Glutamatergic neuron (in vitro differentiated cells): Measurements from ENCODE around the gene SIRT5. TPM values are rescaled to one million over a fixed set of nuclear protein-coding genes. Genes with fewer than 3 reads are reported as not detected.

Source experiments
- DNase-seq: peaks from one replicate; pipeline ENCODE4 v3.0.0; 2022
- H3K27ac Mint-ChIP-seq: one replicate; pipeline ENCODE4 v1.8.0; 2020; ENCODE audit warnings: mild to moderate bottlenecking, mixed read lengths, inconsistent platforms; ENCODE audit not compliant: unreplicated experiment
- H3K27me3 Mint-ChIP-seq: one replicate; pipeline ENCODE4 v1.8.0; 2020; ENCODE audit warnings: mild to moderate bottlenecking, moderate library complexity, mixed read lengths, inconsistent platforms; ENCODE audit not compliant: unreplicated experiment
- H3K36me3 Mint-ChIP-seq: one replicate; pipeline ENCODE4 v1.8.0; 2020; ENCODE audit warnings: mild to moderate bottlenecking, mixed read lengths, inconsistent platforms; ENCODE audit not compliant: unreplicated experiment
- H3K4me1 Mint-ChIP-seq: one replicate; pipeline ENCODE4 v1.8.0; 2020; ENCODE audit warnings: mild to moderate bottlenecking, low read depth, mixed read lengths, inconsistent platforms; ENCODE audit not compliant: unreplicated experiment
- H3K4me3 Mint-ChIP-seq: one replicate; pipeline ENCODE4 v1.8.0; 2020; ENCODE audit warnings: mild to moderate bottlenecking, mixed read lengths, inconsistent platforms; ENCODE audit not compliant: unreplicated experiment
- H3K9me3 Mint-ChIP-seq: one replicate; pipeline ENCODE4 v1.8.0; 2020; ENCODE audit warnings: mild to moderate bottlenecking, moderate library complexity, mixed read lengths, inconsistent platforms; ENCODE audit not compliant: unreplicated experiment
- CTCF ChIP-seq: fragments of 200-600 bp; sonication (generic); IDR thresholded peaks from one replicate; pipeline ENCODE4 v1.5.0; 2021; ENCODE audit not compliant: partially characterized antibody, unreplicated experiment
- total RNA-seq: library from RNA; stranded (reverse); fragmentation: NEBNext Ultra II Directional; extraction: Animal tissue kit (Norgen Biotek cat#: 25700); gene quantifications from one replicate; pipeline ENCODE4 v1.2.1, GENCODE V29; 2021; ENCODE audit not compliant: unreplicated experiment

SIRT5 gene
- total RNA-seq, 1 donor from 2014 or later = 4.9 TPM

GRCh38 chr6:13550656-13551055, 23.7 kb upstream of the SIRT5 start:
- Mint-ChIP-seq H3K36me3 (no peaks in the 10 kb centered on the region), H3K4me3 (no peak overlapping the region)

GRCh38 chr6:13553646-13554045, 20.8 kb upstream of the SIRT5 start:
- no peaks in the 10 kb centered on the region for H3K27me3 Mint-ChIP-seq
- TF ChIP-seq CTCF = no peak
- H3K36me3 Mint-ChIP-seq = no peaks in the 10 kb centered on the region
- no peak overlapping the region for H3K4me3 Mint-ChIP-seq
- no peaks in the 10 kb centered on the region for H3K9me3 Mint-ChIP-seq
- DNase-seq = no peak
- no peaks in the 10 kb centered on the region for H3K4me1 Mint-ChIP-seq
- no peak overlapping the region for H3K27ac Mint-ChIP-seq

More at GRCh38 chr6:13550656-13551055, 23.7 kb upstream of the SIRT5 start:
- Mint-ChIP-seq H3K27ac (no peak overlapping the region), H3K4me1 (no peaks in the 10 kb centered on the region), H3K9me3 (no peaks in the 10 kb centered on the region), H3K27me3 (no peaks in the 10 kb centered on the region)
- DNase-seq = no peak
- no peak for TF ChIP-seq CTCF

DNA sequence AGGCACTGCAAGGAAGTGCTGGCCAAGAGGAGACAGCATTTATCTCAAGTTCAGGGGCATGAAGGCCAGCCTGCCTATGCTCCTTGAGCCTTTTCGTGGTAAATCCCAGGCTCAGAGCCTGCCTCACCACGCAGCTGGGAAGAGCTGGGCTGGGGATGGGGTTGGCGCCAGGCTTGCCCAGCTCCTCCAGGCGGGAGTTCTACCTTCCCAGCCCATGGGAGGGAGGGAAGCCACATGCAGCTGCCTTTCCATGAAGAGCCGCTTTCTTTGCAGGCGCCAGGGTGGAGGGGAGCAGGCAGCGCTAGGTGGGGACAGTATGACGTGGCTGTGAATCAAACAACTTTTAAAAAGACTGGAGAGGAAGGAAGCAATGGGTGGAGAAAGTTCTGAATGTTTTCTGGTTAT, 19.5 kb upstream of the SIRT5 start:
- DNase-seq = peak; percentile 27
- no peaks in the 10 kb centered on the region for H3K27me3 Mint-ChIP-seq

DNA sequence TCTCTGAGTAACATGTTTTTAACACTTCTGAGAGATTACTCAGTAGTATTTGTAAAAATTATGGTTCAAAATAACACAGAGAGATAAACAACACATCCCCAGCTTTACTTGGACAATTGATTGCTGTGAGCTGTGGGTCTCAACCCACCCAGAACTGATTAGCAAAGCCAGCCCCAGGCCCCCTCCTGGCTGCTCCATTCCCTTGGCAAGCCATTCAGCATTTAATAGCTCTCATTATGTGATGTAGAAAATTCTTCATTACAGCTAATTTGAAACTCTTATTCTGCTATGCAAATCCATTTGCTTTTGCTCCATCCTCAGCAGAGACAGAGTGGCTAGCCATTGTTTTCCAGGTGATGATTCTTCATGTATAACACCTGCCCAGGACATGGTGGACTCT, 16.6 kb upstream of the SIRT5 start:
- Mint-ChIP-seq H3K4me1 (no peaks in the 10 kb centered on the region), H3K27me3 (no peaks in the 10 kb centered on the region), H3K4me3 (no peak overlapping the region), H3K27ac (no peak overlapping the region), H3K36me3 (no peaks in the 10 kb centered on the region), H3K9me3 (no peaks in the 10 kb centered on the region)
- DNase-seq = no peak
- no peak for TF ChIP-seq CTCF

More for the DNA sequence above, 19.5 kb upstream of the SIRT5 start:
- Mint-ChIP-seq H3K36me3 (no peaks in the 10 kb centered on the region), H3K4me3 (no peak overlapping the region), H3K4me1 (no peaks in the 10 kb centered on the region), H3K27ac (no peak overlapping the region), H3K9me3 (no peaks in the 10 kb centered on the region)
- no peak for TF ChIP-seq CTCF

GRCh38 chr6:13558718-13559117, 15.7 kb upstream of the SIRT5 start:
- no peak for TF ChIP-seq CTCF
- no peaks in the 10 kb centered on the region for H3K27me3 Mint-ChIP-seq
- H3K36me3 Mint-ChIP-seq = no peaks in the 10 kb centered on the region
- no peaks in the 10 kb centered on the region for H3K9me3 Mint-ChIP-seq
- no peaks in the 10 kb centered on the region for H3K4me1 Mint-ChIP-seq
- no peak overlapping the region for H3K4me3 Mint-ChIP-seq
- no peak overlapping the region for H3K27ac Mint-ChIP-seq
- DNase-seq = no peak
